A673 (cell line): ENCODE results near the gene POSTN. TPM values are rescaled to one million over a fixed set of nuclear protein-coding genes. Genes with fewer than 3 reads are reported as not detected.

Source experiments
- BruUV-seq: library from RNA; stranded (reverse); fragments of 400-500 nt; replicated peaks from 2 replicates; lab custom pipeline; 2021; lab: Mats Ljungman, UMichigan
- CTCF ChIA-PET: fragments of 300-600 bp; sonication (Branson Sonifier 250); formaldehyde crosslinking; loops from one replicate; lab custom pipeline; 2022; ENCODE audit warnings: antibody characterized with exemption; lab: Charles Lee
- POLR2A ChIA-PET: fragments of 300-600 bp; sonication (Branson Sonifier 250); formaldehyde crosslinking; loops from one replicate; lab custom pipeline; 2022; ENCODE audit warnings: antibody characterized with exemption; ENCODE audit not compliant: low non-redundant PET; lab: Charles Lee
- DNase-seq: peaks from one replicate; pipeline ENCODE4 v3.0.0-alpha.2; 2015; ENCODE audit warnings: low spot score
- H3K27ac ChIP-seq: fragments of 200-600 bp; sonication (generic); 2 replicates; pipeline ENCODE4 v1.5.1; 2016; ENCODE audit warnings: mixed run types, low read depth, mild to moderate bottlenecking, mixed read lengths, antibody characterized with exemption, low read length; ENCODE audit not compliant: poor library complexity, severe bottlenecking
- H3K27me3 ChIP-seq: fragments of 200-600 bp; sonication (generic); replicated peaks from 2 replicates; pipeline ENCODE4 v1.6.1; 2017; ENCODE audit warnings: mixed run types, low read depth, mild to moderate bottlenecking, mixed read lengths, antibody characterized with exemption, low read length; ENCODE audit not compliant: insufficient read depth, poor library complexity
- H3K36me3 ChIP-seq: fragments of 200-600 bp; sonication (generic); 2 replicates; pipeline ENCODE4 v1.6.1; 2016; ENCODE audit warnings: mixed run types, mild to moderate bottlenecking, mixed read lengths, antibody characterized with exemption, low read length; ENCODE audit not compliant: insufficient read depth, poor library complexity, severe bottlenecking
- H3K4me1 ChIP-seq: fragments of 200-600 bp; sonication (generic); 2 replicates; pipeline ENCODE4 v1.6.1; 2017; ENCODE audit warnings: mixed run types, mild to moderate bottlenecking, mixed read lengths, antibody characterized with exemption, low read length; ENCODE audit not compliant: insufficient read depth, poor library complexity, severe bottlenecking
- H3K4me3 ChIP-seq: fragments of 200-600 bp; sonication (generic); 2 replicates; pipeline ENCODE4 v1.5.1; 2016; ENCODE audit warnings: low read depth, mixed run types, mild to moderate bottlenecking, mixed read lengths, low read length; ENCODE audit not compliant: poor library complexity, severe bottlenecking
- H3K9me3 ChIP-seq: fragments of 200-600 bp; sonication (generic); 2 replicates; pipeline ENCODE4 v1.6.1; 2016; ENCODE audit warnings: mixed run types, low read depth, mild to moderate bottlenecking, mixed read lengths, antibody characterized with exemption, low read length; ENCODE audit not compliant: poor library complexity, severe bottlenecking
- CTCF ChIP-seq: fragments of 300-800, 200-600 bp; sonication (generic); conservative IDR thresholded peaks from 2 replicates; pipeline ENCODE4 v1.5.1; 2017; ENCODE audit warnings: low read depth, mild to moderate bottlenecking, antibody characterized with exemption, low read length, moderate library complexity, mixed read lengths
- EZH2 ChIP-seq: fragments of 200-600 bp; sonication (generic); IDR thresholded peaks from 2 replicates; pipeline ENCODE4 v1.6.1; 2017; ENCODE audit warnings: borderline replicate concordance, low read depth, mild to moderate bottlenecking, mixed read lengths, antibody characterized with exemption, low read length; ENCODE audit not compliant: poor library complexity, severe bottlenecking
- intact Hi-C: fragments of 100-400 bp; cut with micrococcal nuclease; formaldehyde crosslinking; loops from one replicate; pipeline ENCODE4 v1.10.0; 2022; ENCODE audit not compliant: unreplicated experiment
- total RNA-seq: library from RNA; stranded (reverse); gene quantifications from 2 replicates; pipeline ENCODE4 v1.2.3, GENCODE V29; 2021

POSTN gene
- total RNA-seq, 1 experiment from 2014 or later = 1.8 TPM

GRCh38 chr13:37621811-37622361 is 23.3 kb upstream of the POSTN start:
- Histone ChIP-seq H3K4me3 (no peak overlapping the region), H3K36me3 (no peaks in the 10 kb centered on the region), H3K27ac (no peak overlapping the region), H3K9me3 (no peaks in the 10 kb centered on the region), H3K4me1 (peaks cover 14% of the 10 kb centered on the region), H3K27me3 (no peaks in the 10 kb centered on the region)
- intact Hi-C loops = no loop called here
- POLR2A ChIA-PET = no interaction called here
- no TSS peak for BruUV-seq
- CTCF ChIA-PET = interaction anchor here (0.6 kb wide), 1 partner anchor 23 kb away, joined by 3 read pairs; no protein-coding TSS in a partner anchor
- DNase-seq = no peak
- TF ChIP-seq CTCF (no peak), EZH2 (no peak)

- intact Hi-C loops = no loop called here
- BruUV-seq = no TSS peak
- DNase-seq = no peak
- Histone ChIP-seq H3K36me3 (no peaks in the 10 kb centered on the region), H3K4me3 (no peak overlapping the region), H3K9me3 (no peaks in the 10 kb centered on the region), H3K4me1 (peaks cover 20% of the 10 kb centered on the region), H3K27me3 (no peaks in the 10 kb centered on the region), H3K27ac (no peak overlapping the region)
- CTCF ChIA-PET = no interaction called here
- POLR2A ChIA-PET = no interaction called here
- no peak for TF ChIP-seq CTCF
- TF ChIP-seq EZH2 = no peak
These were observed 20.0 kb upstream of the POSTN start for GRCh38 chr13:37618554-37618953.

GRCh38 chr13:37617173-37617572 is 18.6 kb upstream of the POSTN start:
- Histone ChIP-seq H3K27me3 (no peaks in the 10 kb centered on the region), H3K27ac (no peak overlapping the region), H3K36me3 (no peaks in the 10 kb centered on the region), H3K9me3 (no peaks in the 10 kb centered on the region), H3K4me3 (no peak overlapping the region), H3K4me1 (peaks cover 20% of the 10 kb centered on the region)
- CTCF ChIA-PET = no interaction called here
- intact Hi-C loops = no loop called here
- TF ChIP-seq CTCF (no peak), EZH2 (no peak)
- no TSS peak for BruUV-seq
- POLR2A ChIA-PET = no interaction called here
- DNase-seq = peak; percentile 69
